Fibroblast of gingiva (primary cell): ENCODE measurements around the gene POLR1C.
"Not testable (repeated sequence)": the region's sequence is repeated elsewhere in the genome, so short reads cannot be mapped to it uniquely, and the experiment has no call there.

Experiments used
- DNase-seq: peaks from one replicate; pipeline ENCODE4 v3.0.0-alpha.2; 2011; ENCODE audit warnings: low read depth

Gene POLR1C

GRCh38 chr6:43509984-43510826 is 6.7 kb upstream of the POLR1C start, which contains the start of gene LRRC73:
TSS of gene LRRC73 (minus strand) at chr6:43510346. CDS start at chr6:43509785, 561 bp downstream.
- peak; percentile 89 for DNase-seq

- no peak for DNase-seq
Observed at GRCh38 chr6:43510827-43511163, 6.1 kb upstream of the POLR1C start.

- no peak for DNase-seq
Observed at GRCh38 chr6:43511824-43512415, 5.0 kb upstream of the POLR1C start.

- no peak for DNase-seq
Observed at GRCh38 chr6:43515808-43516207, 1.1 kb upstream of the POLR1C start.

- DNase-seq, result no peak
Observed at GRCh38 chr6:43516367-43516696, 557 bp upstream of the POLR1C start.

GRCh38 chr6:43517505-43518357 is 842 bp downstream of the POLR1C start:
- no peak for DNase-seq

GRCh38 chr6:43520097-43520496 is 3.2 kb downstream of the POLR1C start:
- DNase-seq, result no peak

GRCh38 chr6:43521836-43522235 is 4.9 kb downstream of the POLR1C start:
- DNase-seq, result no peak

GRCh38 chr6:43522547-43523261 is 5.8 kb downstream of the POLR1C start:
- DNase-seq, result no peak

- no peak for DNase-seq
Observed at GRCh38 chr6:43523284-43523683, 6.4 kb downstream of the POLR1C start.

GRCh38 chr6:43524483-43524961 is 7.6 kb downstream of the POLR1C start:
- no peak for DNase-seq

- DNase-seq, result no peak
Observed at GRCh38 chr6:43532201-43532600, 15.3 kb downstream of the POLR1C start.

GRCh38 chr6:43538986-43539385 is 22.1 kb downstream of the POLR1C start:
- DNase-seq, result not testable (repeated sequence)

GRCh38 chr6:43539409-43539808 is 22.5 kb downstream of the POLR1C start:
- not testable (repeated sequence) for DNase-seq

- DNase-seq, result no peak
Observed at GRCh38 chr6:43540507-43540906, 23.6 kb downstream of the POLR1C start.

- no peak for DNase-seq
Observed at GRCh38 chr6:43541774-43542471, 25.0 kb downstream of the POLR1C start.

- no peak for DNase-seq
Observed at GRCh38 chr6:43544461-43544860, 27.6 kb downstream of the POLR1C start.

- DNase-seq, result no peak
Observed at GRCh38 chr6:43547222-43547621, 30.3 kb downstream of the POLR1C start.

GRCh38 chr6:43557620-43558019 is 40.7 kb downstream of the POLR1C start:
- not testable (repeated sequence) for DNase-seq

- DNase-seq, result no peak
Observed at GRCh38 chr6:43559328-43559727, 42.4 kb downstream of the POLR1C start.

GRCh38 chr6:43570876-43571441 is 54.1 kb downstream of the POLR1C start:
- no peak for DNase-seq
